GM21529 (cell line): ENCODE data around the gene TUT4.

Experiments used
- ATAC-seq: cut with Tn5 transposase; IDR thresholded peaks from one replicate; pipeline ENCODE4 v1.9.1; 2021; ENCODE audit not compliant: unreplicated experiment

The TUT4 gene

GRCh38 chr1:52416811-52417210 lies 136.1 kb downstream of the TUT4 start:
- no peak for ATAC-seq

- ATAC-seq: no peak
Observed at GRCh38 chr1:52414942-52415341, 137.9 kb downstream of the TUT4 start.

- no peak for ATAC-seq
Observed at GRCh38 chr1:52413410-52413989, 139.4 kb downstream of the TUT4 start.

- no peak for ATAC-seq
Observed at GRCh38 chr1:52404975-52405338, 147.9 kb downstream of the TUT4 start.

- ATAC-seq: peak; percentile 95
Observed at GRCh38 chr1:52404116-52404974, 148.5 kb downstream of the TUT4 start, which contains the start of the genes ORC1 and PRPF38A. ORC1 (minus strand) TSS chr1:52404423; CDS start chr1:52402223, 2,200 bp downstream. PRPF38A (plus strand) TSS chr1:52404602; CDS start chr1:52404750, 148 bp downstream.

- ATAC-seq: peak; percentile 30
Observed at GRCh38 chr1:52403566-52404115, 149.3 kb downstream of the TUT4 start.

GRCh38 chr1:52402860-52403240 lies 150.0 kb downstream of the TUT4 start:
- ATAC-seq: no peak

- ATAC-seq: no peak
Observed at GRCh38 chr1:52400131-52400530, 152.8 kb downstream of the TUT4 start.

- no peak for ATAC-seq
Observed at GRCh38 chr1:52399629-52400028, 153.3 kb downstream of the TUT4 start.

GRCh38 chr1:52393174-52393573 lies 159.7 kb downstream of the TUT4 start:
- ATAC-seq: no peak

GRCh38 chr1:52386458-52386857 lies 166.4 kb downstream of the TUT4 start:
- no peak for ATAC-seq

- ATAC-seq: no peak
Observed at GRCh38 chr1:52385376-52385775, 167.5 kb downstream of the TUT4 start.
